Stimulated activated CD8-positive, alpha-beta memory T cell treated with anti-CD3 and anti-CD28 coated beads, Interleukin-12 subunit alpha, Interleukin-12 subunit beta, amount 100 ng/mL, for 4 hours (primary cell): Measurements from ENCODE around the gene SCART1.
"Not testable (repeated sequence)": the region's sequence is repeated elsewhere in the genome, so short reads cannot be mapped to it uniquely, and the experiment has no call there.

Experiments used
- DNase-seq: peaks from one replicate; pipeline ENCODE4 v3.0.0-alpha.2; 2020; ENCODE audit warnings: low read depth

Gene SCART1

GRCh38 chr10:133456041-133456951 is 2.6 kb downstream of the SCART1 start:
- no peak for DNase-seq

GRCh38 chr10:133457100-133457841 is 3.5 kb downstream of the SCART1 start:
- DNase-seq = no peak

GRCh38 chr10:133458021-133458709 is 4.4 kb downstream of the SCART1 start:
- DNase-seq = no peak

GRCh38 chr10:133458710-133459453 is 5.1 kb downstream of the SCART1 start:
- no peak for DNase-seq

GRCh38 chr10:133459454-133460207 is 5.9 kb downstream of the SCART1 start:
- DNase-seq = no peak

GRCh38 chr10:133460208-133460769 is 6.5 kb downstream of the SCART1 start:
- no peak for DNase-seq

GRCh38 chr10:133461027-133461426 is 7.3 kb downstream of the SCART1 start:
- DNase-seq = no peak

- no peak for DNase-seq
Measured at GRCh38 chr10:133461841-133462240, 8.1 kb downstream of the SCART1 start.

GRCh38 chr10:133462512-133463305 is 9.0 kb downstream of the SCART1 start:
- DNase-seq = no peak

- no peak for DNase-seq
Measured at GRCh38 chr10:133464582-133465031, 10.9 kb downstream of the SCART1 start.

GRCh38 chr10:133465191-133465949 is 11.6 kb downstream of the SCART1 start:
- DNase-seq = no peak

- no peak for DNase-seq
Measured at GRCh38 chr10:133465950-133466474, 12.3 kb downstream of the SCART1 start.

GRCh38 chr10:133466683-133467275 is 13.0 kb downstream of the SCART1 start:
- DNase-seq = no peak

- no peak for DNase-seq
Measured at GRCh38 chr10:133467286-133467911, 13.7 kb downstream of the SCART1 start.

- not testable (repeated sequence) for DNase-seq
Measured at GRCh38 chr10:133469205-133469604, 15.5 kb downstream of the SCART1 start.

- DNase-seq = no peak
Measured at GRCh38 chr10:133471300-133472109, 17.8 kb downstream of the SCART1 start.

- DNase-seq = no peak
Measured at GRCh38 chr10:133473270-133473669, 19.5 kb downstream of the SCART1 start.
